HG02763 (cell line): ENCODE results near the gene COL4A2.

Experiments used
- ATAC-seq: cut with Tn5 transposase; IDR thresholded peaks from one replicate; pipeline ENCODE4 v1.9.1; 2021; ENCODE audit warnings: mild to moderate bottlenecking, moderate library complexity; ENCODE audit not compliant: unreplicated experiment

The COL4A2 gene

GRCh38 chr13:110397436-110398115 is 90.5 kb downstream of the COL4A2 start:
- no peak for ATAC-seq

GRCh38 chr13:110398564-110399507 is 91.8 kb downstream of the COL4A2 start:
- no peak for ATAC-seq

- no peak for ATAC-seq
Measured at GRCh38 chr13:110399801-110400200, 92.7 kb downstream of the COL4A2 start.

- no peak for ATAC-seq
Measured at GRCh38 chr13:110400786-110401533, 93.9 kb downstream of the COL4A2 start.

GRCh38 chr13:110402299-110403069 is 95.4 kb downstream of the COL4A2 start:
- ATAC-seq: no peak

- no peak for ATAC-seq
Measured at GRCh38 chr13:110403315-110403714, 96.2 kb downstream of the COL4A2 start.

- no peak for ATAC-seq
Measured at GRCh38 chr13:110403721-110404120, 96.6 kb downstream of the COL4A2 start.

GRCh38 chr13:110404321-110404720 is 97.2 kb downstream of the COL4A2 start:
- no peak for ATAC-seq

GRCh38 chr13:110405597-110406450 is 98.7 kb downstream of the COL4A2 start:
- ATAC-seq: no peak

- ATAC-seq: no peak
Measured at GRCh38 chr13:110407021-110407420, 99.9 kb downstream of the COL4A2 start.

GRCh38 chr13:110407531-110407930 is 100.4 kb downstream of the COL4A2 start:
- no peak for ATAC-seq

GRCh38 chr13:110408286-110408685 is 101.2 kb downstream of the COL4A2 start:
- no peak for ATAC-seq

GRCh38 chr13:110409581-110409992 is 102.5 kb downstream of the COL4A2 start:
- ATAC-seq: no peak

- ATAC-seq: no peak
Measured at GRCh38 chr13:110410000-110410399, 102.9 kb downstream of the COL4A2 start.

- ATAC-seq: no peak
Measured at GRCh38 chr13:110410936-110411687, 104.0 kb downstream of the COL4A2 start.

GRCh38 chr13:110411688-110412059 is 104.6 kb downstream of the COL4A2 start:
- ATAC-seq: no peak

GRCh38 chr13:110412132-110412914 is 105.2 kb downstream of the COL4A2 start:
- peak; percentile 79 for ATAC-seq

- no peak for ATAC-seq
Measured at GRCh38 chr13:110413016-110413675, 106.1 kb downstream of the COL4A2 start.
